H1 (cell line): ENCODE measurements around the gene TCF7L2. TPM values are rescaled to one million over a fixed set of nuclear protein-coding genes. Genes with fewer than 3 reads are reported as not detected.

Experiments
- BACH1 ChIP-seq: IDR thresholded peaks from 2 replicates; pipeline ENCODE4 v1.6.1; 2012; ENCODE audit warnings: low read length, improper control_type of control experiment
- CBX8 ChIP-seq: fragments of 300-800, 300-1000 bp; sonication (generic); IDR thresholded peaks from 2 replicates; pipeline ENCODE4 v1.7.1; 2016; ENCODE audit warnings: low read depth, low read length, borderline replicate concordance
- polyA plus RNA-seq, 7 experiments: library from polyadenylated mRNA; depleted of rRNA in 3 of 7; stranded (reverse) in 5 of 7; unstranded in 2 of 7; fragments of >200 nt in 5 of 7; fragments of 200-250 nt in 2 of 7; gene quantifications; 1 replicate in 5 of 7; 2 replicates in 1 of 7; 4 replicates in 1 of 7; pipeline versions ENCODE4 v1.2.1 to v1.2.3, GENCODE V29; 2011 to 2013; ENCODE audit warnings: missing spikeins in 2 of 7, mixed read lengths in 2 of 7
- total RNA-seq: library from RNA; stranded (reverse); fragmentation: NEBNext Ultra II Directional; extraction: Animal tissue kit (Norgen Biotek cat#: 25700); gene quantifications from 2 replicates; pipeline ENCODE4 v1.2.1, GENCODE V29; 2021

TCF7L2 gene
- total and polyA plus RNA-seq, 2 of the 8 experiments (the other 6 are each of a cell fraction or from before 2014, with no cell fraction given), result 33.9 to 67.3 TPM

- no peak for TF ChIP-seq BACH1
- no peak for TF ChIP-seq CBX8
These were observed 74.9 kb downstream of the TCF7L2 start (continued) for GRCh38 chr10:113024930-113025329.
